ENCODE measurements around the gene ANKDD1A.

GRCh38 chr15:64905941-64906340, 5.8 kb upstream of the ANKDD1A start:
- TF ChIP-seq CTCF (IDR thresholded peaks at IDR 0.05; ENCODE audit: poor library complexity) (no peak), EZH2phosphoT487 (IDR thresholded peaks at IDR 0.05; ENCODE audit: low read depth, severe bottlenecking, unreplicated experiment) (no peak), EZH2 (IDR thresholded peaks at IDR 0.05; ENCODE audit: borderline replicate concordance) (no peak)

Data from hepatocyte (in vitro differentiated cells).